Type B pancreatic cell (in vitro differentiated cells): ENCODE results near the gene NTM. TPM values are rescaled to one million over a fixed set of nuclear protein-coding genes. Genes with fewer than 3 reads are reported as not detected.
A peak's percentile ranks its signal among the peaks of the same experiment; 100 is the strongest.

ENCODE experiments used
- DNase-seq: peaks from one replicate; pipeline ENCODE4 v3.0.0; 2021; ENCODE audit warnings: mixed read lengths; ENCODE audit not compliant: unreplicated experiment; ENCODE audit errors: extremely low spot score
- H3K27ac Mint-ChIP-seq: 2 replicates; pipeline ENCODE4 v1.8.0; 2021; ENCODE audit warnings: mild to moderate bottlenecking, mixed read lengths
- H3K27me3 Mint-ChIP-seq: 2 replicates; pipeline ENCODE4 v1.8.0; 2021; ENCODE audit warnings: mixed read lengths
- H3K36me3 Mint-ChIP-seq: 2 replicates; pipeline ENCODE4 v1.8.0; 2021; ENCODE audit warnings: mixed read lengths
- H3K4me1 Mint-ChIP-seq: one replicate; pipeline ENCODE4 v1.8.0; 2021; ENCODE audit warnings: mixed read lengths; ENCODE audit not compliant: unreplicated experiment
- H3K4me3 Mint-ChIP-seq: 2 replicates; pipeline ENCODE4 v1.8.0; 2021; ENCODE audit warnings: mild to moderate bottlenecking, mixed read lengths
- H3K9me3 Mint-ChIP-seq: 2 replicates; pipeline ENCODE4 v1.8.0; 2021; ENCODE audit warnings: mixed read lengths
- total RNA-seq: library from RNA; stranded (reverse); gene quantifications from 2 replicates; pipeline ENCODE4 v1.2.1, GENCODE V29; 2021; ENCODE audit warnings: low replicate concordance
- TF ChIP-seq, protein P1 (sequence below): fragments of 200-600 bp; sonication (generic); conservative IDR thresholded peaks from 2 replicates; pipeline ENCODE4 v1.5.0; 2021; ENCODE audit warnings: antibody characterized with exemption, mild to moderate bottlenecking

Gene NTM
- total RNA-seq, 1 donor from 2014 or later = 19.2 TPM

DNA sequence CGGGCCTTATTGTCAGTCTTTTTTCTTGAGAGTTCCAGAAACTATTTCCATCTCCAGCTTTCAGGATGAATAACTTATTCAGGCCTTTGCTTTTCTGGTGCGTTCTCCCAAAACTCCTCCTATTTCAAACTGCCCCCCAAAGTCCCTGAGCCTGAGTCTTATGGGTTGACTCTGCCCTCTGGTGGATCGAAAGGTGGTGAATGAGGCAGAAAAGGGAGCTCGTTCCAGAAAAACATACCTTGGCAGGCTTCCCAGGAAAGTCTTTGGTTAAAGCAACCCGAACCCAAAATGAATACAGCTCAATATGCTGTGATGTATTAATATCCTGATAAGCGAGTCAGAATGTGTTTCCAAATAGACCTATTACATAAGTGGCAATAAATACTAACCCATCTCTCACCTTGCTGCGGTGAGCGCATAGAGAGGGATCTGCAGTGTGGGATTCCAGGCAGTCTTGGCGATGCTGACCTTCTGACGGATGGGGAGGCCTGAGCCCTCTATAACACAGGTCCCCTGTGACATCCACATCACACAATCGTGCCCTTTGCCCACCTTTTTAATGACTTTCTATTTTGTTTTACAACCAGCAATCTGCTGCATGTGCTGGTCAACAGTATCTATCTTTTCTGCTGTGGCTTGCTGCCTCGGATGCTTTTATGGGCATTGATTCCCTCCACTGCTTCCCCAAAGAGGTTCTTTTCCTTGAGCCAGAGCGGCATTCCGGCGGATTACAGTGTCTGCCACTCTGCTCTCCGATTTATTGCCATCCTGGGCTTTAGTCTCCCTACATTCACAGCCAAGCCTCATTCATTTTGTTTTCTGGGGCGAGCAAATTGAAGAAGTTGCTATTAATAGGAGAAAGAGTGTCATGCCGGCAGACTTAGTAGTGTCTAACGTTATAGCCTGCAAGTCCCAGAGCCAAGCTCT lies 756.8 kb downstream of the NTM start:
- H3K36me3 Mint-ChIP-seq = no peaks in the 10 kb centered on the region
- peaks cover 51% of the 10 kb centered on the region for H3K27me3 Mint-ChIP-seq
- no peak overlapping the region for H3K4me3 Mint-ChIP-seq
- H3K4me1 Mint-ChIP-seq = no peaks in the 10 kb centered on the region
- TF ChIP-seq, protein P1, sequence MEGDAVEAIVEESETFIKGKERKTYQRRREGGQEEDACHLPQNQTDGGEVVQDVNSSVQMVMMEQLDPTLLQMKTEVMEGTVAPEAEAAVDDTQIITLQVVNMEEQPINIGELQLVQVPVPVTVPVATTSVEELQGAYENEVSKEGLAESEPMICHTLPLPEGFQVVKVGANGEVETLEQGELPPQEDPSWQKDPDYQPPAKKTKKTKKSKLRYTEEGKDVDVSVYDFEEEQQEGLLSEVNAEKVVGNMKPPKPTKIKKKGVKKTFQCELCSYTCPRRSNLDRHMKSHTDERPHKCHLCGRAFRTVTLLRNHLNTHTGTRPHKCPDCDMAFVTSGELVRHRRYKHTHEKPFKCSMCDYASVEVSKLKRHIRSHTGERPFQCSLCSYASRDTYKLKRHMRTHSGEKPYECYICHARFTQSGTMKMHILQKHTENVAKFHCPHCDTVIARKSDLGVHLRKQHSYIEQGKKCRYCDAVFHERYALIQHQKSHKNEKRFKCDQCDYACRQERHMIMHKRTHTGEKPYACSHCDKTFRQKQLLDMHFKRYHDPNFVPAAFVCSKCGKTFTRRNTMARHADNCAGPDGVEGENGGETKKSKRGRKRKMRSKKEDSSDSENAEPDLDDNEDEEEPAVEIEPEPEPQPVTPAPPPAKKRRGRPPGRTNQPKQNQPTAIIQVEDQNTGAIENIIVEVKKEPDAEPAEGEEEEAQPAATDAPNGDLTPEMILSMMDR = peak; percentile 72
- no peaks in the 10 kb centered on the region for H3K9me3 Mint-ChIP-seq
- DNase-seq = no peak
- H3K27ac Mint-ChIP-seq = no peak overlapping the region

DNA sequence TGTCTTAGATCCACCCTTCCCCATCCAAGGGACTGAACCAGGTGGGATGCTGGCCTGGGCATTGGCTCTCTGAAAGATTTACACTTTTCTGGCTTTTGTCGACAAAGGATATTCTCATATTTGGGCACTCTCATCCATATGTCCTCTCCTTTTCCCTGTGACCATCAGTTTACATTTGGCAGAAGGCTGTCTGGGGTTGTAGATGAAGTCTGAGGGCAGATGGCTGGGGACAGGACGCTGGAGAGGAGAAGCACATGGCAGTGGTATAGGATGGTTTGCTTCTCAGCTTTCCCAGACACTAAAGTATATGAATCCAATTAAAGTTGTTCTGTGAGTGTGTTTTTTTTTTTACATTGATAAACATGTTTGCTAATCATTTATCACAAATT lies 757.5 kb downstream of the NTM start:
- TF ChIP-seq, protein P1 = no peak
- Mint-ChIP-seq H3K27ac (no peak overlapping the region), H3K4me1 (no peaks in the 10 kb centered on the region), H3K9me3 (no peaks in the 10 kb centered on the region), H3K36me3 (no peaks in the 10 kb centered on the region), H3K27me3 (peaks cover 53% of the 10 kb centered on the region), H3K4me3 (no peak overlapping the region)
- DNase-seq = no peak

DNA sequence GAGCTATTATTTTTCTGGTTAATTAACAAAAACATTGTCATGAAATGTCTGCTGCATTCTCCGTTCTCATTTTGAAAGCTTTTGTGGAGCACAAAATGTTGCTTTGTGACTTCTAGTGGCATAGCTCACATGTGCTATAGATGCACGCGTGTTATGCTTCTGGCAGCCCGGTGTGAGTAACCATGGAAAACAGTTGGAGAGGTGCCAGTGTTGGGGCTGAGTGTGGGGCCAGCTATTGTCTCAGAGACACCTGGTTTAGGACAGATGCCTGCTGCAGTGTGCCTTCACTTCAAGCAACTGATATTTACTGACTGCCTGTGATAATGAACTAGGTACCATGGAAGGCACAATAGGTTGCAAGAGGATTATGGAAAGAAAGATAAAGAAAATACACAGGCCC lies 760.6 kb downstream of the NTM start:
- no peaks in the 10 kb centered on the region for H3K36me3 Mint-ChIP-seq
- no peak overlapping the region for H3K27ac Mint-ChIP-seq

DNA sequence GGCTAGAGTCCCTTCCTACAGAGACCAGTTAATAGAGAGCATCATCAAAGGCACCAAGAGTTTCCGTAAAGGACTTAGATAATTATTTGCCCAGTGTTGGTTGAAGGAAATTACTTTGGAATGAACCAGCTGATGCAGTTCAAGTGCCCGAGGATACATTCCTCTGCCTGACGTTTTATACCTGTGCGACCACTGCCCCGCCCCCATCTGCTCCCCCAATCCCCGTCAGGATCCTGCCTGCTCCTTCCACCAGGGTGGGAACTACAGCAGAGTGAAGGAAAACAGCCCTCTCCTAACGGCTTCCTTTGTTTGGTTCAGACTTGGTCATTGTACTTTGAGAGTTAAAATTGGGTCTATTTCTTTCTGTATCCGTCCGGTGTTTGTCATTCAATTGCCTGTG lies 761.5 kb downstream of the NTM start:
- H3K27ac Mint-ChIP-seq = no peak overlapping the region
- H3K4me1 Mint-ChIP-seq = peaks cover 4% of the 10 kb centered on the region
- no peak for DNase-seq
- H3K27me3 Mint-ChIP-seq = peaks cover 44% of the 10 kb centered on the region
- H3K9me3 Mint-ChIP-seq = no peaks in the 10 kb centered on the region
- H3K36me3 Mint-ChIP-seq = no peaks in the 10 kb centered on the region
- H3K4me3 Mint-ChIP-seq = no peak overlapping the region
- TF ChIP-seq, protein P1 = no peak

More for the DNA sequence above, 760.6 kb downstream of the NTM start:
- Mint-ChIP-seq H3K9me3 (no peaks in the 10 kb centered on the region), H3K27me3 (peaks cover 44% of the 10 kb centered on the region), H3K4me3 (no peak overlapping the region), H3K4me1 (peaks cover 4% of the 10 kb centered on the region)
- DNase-seq = no peak
- TF ChIP-seq, protein P1 = no peak

DNA sequence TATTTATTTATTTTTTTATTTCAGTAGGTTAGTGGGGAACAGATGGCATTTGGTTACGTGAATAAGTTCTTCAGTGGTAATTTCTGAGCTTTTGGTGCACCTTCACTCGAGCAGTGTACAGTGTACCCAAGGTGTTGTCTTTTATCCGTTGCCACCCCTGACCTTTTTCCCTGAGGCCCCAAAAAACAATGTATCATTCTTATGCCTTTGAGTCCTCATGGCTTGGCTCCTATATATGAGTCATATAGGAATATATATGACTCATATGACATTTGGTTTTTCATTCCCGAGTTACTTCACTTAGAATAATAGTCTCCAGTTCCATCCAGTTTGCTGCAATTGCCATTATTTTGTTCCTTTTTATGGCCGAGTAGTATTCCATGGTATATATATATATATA lies 763.9 kb downstream of the NTM start:
- peaks cover 4% of the 10 kb centered on the region for H3K4me1 Mint-ChIP-seq

More for the DNA sequence above, 763.9 kb downstream of the NTM start:
- H3K36me3 Mint-ChIP-seq = no peaks in the 10 kb centered on the region
- DNase-seq = no peak
- no peak overlapping the region for H3K4me3 Mint-ChIP-seq
- no peaks in the 10 kb centered on the region for H3K9me3 Mint-ChIP-seq
- no peak overlapping the region for H3K27ac Mint-ChIP-seq
- TF ChIP-seq, protein P1 = no peak
- H3K27me3 Mint-ChIP-seq = peaks cover 32% of the 10 kb centered on the region
